Peyer's patch (tissue), 4 donors: ENCODE results near the gene NDRG2.

Source experiments
- CTCF ChIP-seq, 6 experiments: fragments of 450-650 bp in 4 of 6; fragments of 200-600 bp in 2 of 6; sonication (generic) in 1 of 6; IDR thresholded peaks; one replicate each; pipeline ENCODE4 v1.5.1; 2017 to 2019; ENCODE audit warnings: antibody characterized with exemption in 6 of 6, mild to moderate bottlenecking in 3 of 6, moderate library complexity in 1 of 6
- POLR2A ChIP-seq, 2 donors: fragments of 450-650 bp; IDR thresholded peaks; one replicate each; pipeline ENCODE4 v1.5.1; 2017; ENCODE audit warnings: antibody characterized with exemption in 2 of 2, mild to moderate bottlenecking in 2 of 2, moderate library complexity in 2 of 2

- no peak for TF ChIP-seq CTCF (IDR thresholded peaks at IDR 0.05)
- no peak for TF ChIP-seq POLR2A (IDR thresholded peaks at IDR 0.05)
Observed at GRCh38 chr14:21069388-21070082, 44.7 kb upstream of the NDRG2 start.
